ENCODE data around the gene CAV1.

Gene CAV1

GRCh38 chr7:116607299-116607698 lies 82.5 kb downstream of the CAV1 start:
- in situ Hi-C loops (cut with MboI; ENCODE audit: low sequenced_read_pairs) = no loop called here

- in situ Hi-C loops (cut with MboI; ENCODE audit: low sequenced_read_pairs) = no loop called here
Measured at GRCh38 chr7:116610210-116610609, 85.4 kb downstream of the CAV1 start.

GRCh38 chr7:116610721-116611120 lies 85.9 kb downstream of the CAV1 start:
- in situ Hi-C loops (cut with MboI; ENCODE audit: low sequenced_read_pairs) = no loop called here
